Psoas muscle (tissue), 8 donors: Measurements from ENCODE around the gene F12. TPM values are rescaled to one million over a fixed set of nuclear protein-coding genes. Genes with fewer than 3 reads are reported as not detected.

Experiments
- ATAC-seq, 4 donors: fragments of 200-7000 bp; cut with Tn5 transposase; one replicate each; pipeline ENCODE4 v1.9.1; 2020; ENCODE audit warnings: moderate library complexity in 3 of 4, mild to moderate bottlenecking in 2 of 4
- DNase-seq, 2 donors: peaks; one replicate each; pipeline ENCODE4 v3.0.0-alpha.2; 2020
- H3K27ac ChIP-seq: fragments of 200-600 bp; one replicate; pipeline ENCODE4 v1.8.0; 2022
- H3K27me3 ChIP-seq, 3 donors: fragments of 200-600 bp in 1 of 3; one replicate each; pipeline versions ENCODE4 v1.6.1 to v1.8.0; 2013 to 2022; ENCODE audit warnings: low read length in 2 of 3, mild to moderate bottlenecking in 2 of 3, moderate library complexity in 1 of 3; ENCODE audit not compliant: insufficient read depth in 3 of 3
- H3K36me3 ChIP-seq, 2 donors: fragments of 200-600 bp in 1 of 2; one replicate each; pipeline versions ENCODE4 v1.6.1 to v1.8.0; 2013 to 2022; ENCODE audit warnings: low read depth in 1 of 2, mild to moderate bottlenecking in 1 of 2, moderate library complexity in 1 of 2; ENCODE audit not compliant: insufficient read depth in 1 of 2
- H3K4me1 ChIP-seq: fragments of 200-600 bp; one replicate; pipeline ENCODE4 v1.8.0; 2022
- H3K4me3 ChIP-seq: fragments of 200-600 bp; one replicate; pipeline ENCODE4 v1.8.0; 2022; ENCODE audit warnings: mild to moderate bottlenecking
- H3K9me3 ChIP-seq: fragments of 200-600 bp; one replicate; pipeline ENCODE4 v1.8.0; 2022
- WGBS, 3 donors: extraction: QIAGEN DNeasy Blood & Tissue Kit; methylation state at CpG; one replicate each; pipeline versions ENCODE4 v1.1.6 to v1.1.7; 2013; 5-methylcytosine and 5-hydroxymethylcytosine counted together
- intact Hi-C, 2 donors: fragments of 100-400 bp; cut with DNase I; formaldehyde crosslinking; loops; one replicate each; pipeline versions ENCODE4 v1.11.0 to v1.14.2; 2022
- long read RNA-seq, 2 donors: library from polyadenylated mRNA; unstranded; transcript quantifications; one replicate each; pipeline ENCODE4 v2.0.0, GENCODE V29; 2021
- polyA plus RNA-seq, 3 donors: library from polyadenylated mRNA; stranded (reverse); fragments of 200-250 nt; gene quantifications; one replicate each; pipeline ENCODE4 v1.2.3, GENCODE V29; 2013
- total RNA-seq, 4 donors: library from RNA; stranded (reverse); fragmentation: NEBNext Ultra II Directional in 2 of 4; extraction: Animal tissue kit (Norgen Biotek cat#: 25700) in 2 of 4; gene quantifications; one replicate each; pipeline versions ENCODE4 v1.2.1 to v1.2.4, GENCODE V29; 2021 to 2023
- TF ChIP-seq, protein P1 (sequence below): fragments of 200-600 bp; IDR thresholded peaks from one replicate; pipeline ENCODE4 v1.8.0; 2022; ENCODE audit warnings: antibody characterized with exemption
- donor health status: healthy with polysubstance abuse.
- donor health status: DM: no; HTN: no; CAD: no; lungs with moderate emphysema.
- donor health status: Bipolar disorder and iron deficiency.
- donor health status: healthy.
- donor health status: DM: yes; HTN: yes; CAD: no.
- donor health status: DM: no; HTN: no; CAD: no.
- donor health status: DM: no; HTN: no; CAD: no.
- donor health status: DM: yes; HTN: yes; CAD: no.

The F12 gene
- under 1 TPM in 1 of 4 donors, not detected in 3; 0.40 TPM for total RNA-seq
- polyA plus RNA-seq, result under 1 TPM; 0.06 to 0.81 (median 0.09) TPM
- long read RNA-seq, donor 1, result 0 reads
- long read RNA-seq, donor 2, result 0 reads

DNA sequence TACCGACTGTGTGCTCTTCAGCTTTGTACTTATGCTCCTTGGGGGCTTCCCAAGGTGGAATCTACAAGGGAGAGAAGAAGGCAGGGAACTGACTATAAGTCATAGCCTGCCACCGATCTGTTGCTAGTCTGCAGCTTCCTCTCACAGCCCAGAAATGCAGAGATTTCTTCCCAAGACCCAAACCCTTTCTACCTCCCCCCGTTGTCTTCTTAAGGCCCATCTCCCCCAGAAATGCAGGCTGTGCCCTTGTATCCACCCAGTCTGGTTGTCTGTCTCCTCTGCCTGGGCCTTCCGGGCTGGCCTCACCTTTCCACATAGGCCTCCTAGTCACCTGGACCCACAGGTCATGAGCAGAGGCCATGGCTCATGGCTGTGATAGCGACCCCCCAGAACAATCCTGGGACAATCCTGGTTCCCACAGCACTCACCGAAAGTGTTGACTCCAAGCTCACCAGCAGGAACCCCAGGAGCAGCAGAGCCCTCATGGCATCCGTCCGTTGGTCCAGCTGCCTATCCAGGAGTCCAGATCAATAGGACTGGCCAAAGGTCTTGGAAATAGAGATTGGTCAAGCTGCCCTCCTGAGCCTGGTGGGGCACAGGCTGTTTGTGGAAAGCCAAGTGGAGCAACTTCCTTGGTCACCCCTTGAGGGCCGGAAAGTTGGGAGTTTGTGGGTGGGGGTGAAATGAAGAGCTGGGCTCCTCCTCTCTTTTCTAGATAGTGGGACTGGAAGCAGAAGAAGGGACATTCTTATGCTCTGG is at the start of gene F12:
Gene F12, minus strand, starts transcription at position 522 of the 759 bp plus-strand sequence. Its CDS starts 37 bp downstream, at position 485.
- 87 to 88% (median 88%) methylated on average over 9 of the region's 9 CpGs for WGBS, 3 donors
- DNase-seq, result no peak
- TF ChIP-seq, protein P1, sequence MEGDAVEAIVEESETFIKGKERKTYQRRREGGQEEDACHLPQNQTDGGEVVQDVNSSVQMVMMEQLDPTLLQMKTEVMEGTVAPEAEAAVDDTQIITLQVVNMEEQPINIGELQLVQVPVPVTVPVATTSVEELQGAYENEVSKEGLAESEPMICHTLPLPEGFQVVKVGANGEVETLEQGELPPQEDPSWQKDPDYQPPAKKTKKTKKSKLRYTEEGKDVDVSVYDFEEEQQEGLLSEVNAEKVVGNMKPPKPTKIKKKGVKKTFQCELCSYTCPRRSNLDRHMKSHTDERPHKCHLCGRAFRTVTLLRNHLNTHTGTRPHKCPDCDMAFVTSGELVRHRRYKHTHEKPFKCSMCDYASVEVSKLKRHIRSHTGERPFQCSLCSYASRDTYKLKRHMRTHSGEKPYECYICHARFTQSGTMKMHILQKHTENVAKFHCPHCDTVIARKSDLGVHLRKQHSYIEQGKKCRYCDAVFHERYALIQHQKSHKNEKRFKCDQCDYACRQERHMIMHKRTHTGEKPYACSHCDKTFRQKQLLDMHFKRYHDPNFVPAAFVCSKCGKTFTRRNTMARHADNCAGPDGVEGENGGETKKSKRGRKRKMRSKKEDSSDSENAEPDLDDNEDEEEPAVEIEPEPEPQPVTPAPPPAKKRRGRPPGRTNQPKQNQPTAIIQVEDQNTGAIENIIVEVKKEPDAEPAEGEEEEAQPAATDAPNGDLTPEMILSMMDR, result no peak
- intact Hi-C loops, result loop anchor here in 1 of 2 donors (5.0 kb wide), 1 partner anchor 93 kb away; no protein-coding TSS in a partner anchor
- Histone ChIP-seq H3K27ac (no peak within 1 kb of the TSS), H3K27me3 (peaks cover 0 to 8% (median 1%) of the 10 kb centered on the region in 3 donors), H3K9me3 (no peaks in the 10 kb centered on the region), H3K4me1 (peaks cover 4% of the 10 kb centered on the region), H3K4me3 (no peak within 1 kb of the TSS), H3K36me3 (no peaks in the 10 kb centered on the region)
- no peak for ATAC-seq

DNA sequence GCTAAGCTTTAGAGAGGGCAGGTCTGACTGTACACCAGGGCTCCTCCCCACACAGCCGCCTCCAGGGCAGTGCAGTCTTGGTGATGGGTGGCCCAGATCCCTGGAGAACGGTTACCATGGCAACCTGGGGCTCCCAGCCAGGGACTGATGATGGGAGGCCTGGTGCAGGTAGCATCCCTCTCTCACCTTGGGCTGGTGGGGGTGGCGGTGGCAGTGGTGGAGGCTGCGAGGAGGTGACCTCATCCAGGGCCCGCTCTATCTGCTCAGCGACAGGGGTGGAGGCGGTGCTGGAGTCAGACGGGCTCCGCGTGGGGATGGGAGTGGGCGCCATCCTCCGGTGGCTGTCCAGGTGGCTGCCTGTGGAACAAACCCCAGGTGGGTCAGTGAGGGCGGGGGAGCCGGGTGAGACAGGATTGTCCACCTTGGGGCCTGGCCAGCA is 49.6 kb upstream of the F12 start:
- 87 to 92% (median 87%) methylated on average over 14 of the region's 14 CpGs for WGBS, 3 donors
- ATAC-seq, result no peak
- peaks cover 15% of the 10 kb centered on the region for H3K4me1 ChIP-seq
- no peak overlapping the region for H3K27ac ChIP-seq
- no peaks in the 10 kb centered on the region for H3K27me3 ChIP-seq
- peaks cover 0 to 4% of the 10 kb centered on the region in 2 donors for H3K36me3 ChIP-seq
- intact Hi-C loops, result loop anchor here in 1 of 2 donors (10.0 kb wide), 1 partner anchor 144 kb away; the partner anchor contains the start of gene MXD3
- TF ChIP-seq, protein P1, result no peak
- H3K9me3 ChIP-seq, result no peaks in the 10 kb centered on the region
- DNase-seq, result peak in 1 of 2 donors; percentile 53
- no peak overlapping the region for H3K4me3 ChIP-seq

DNA sequence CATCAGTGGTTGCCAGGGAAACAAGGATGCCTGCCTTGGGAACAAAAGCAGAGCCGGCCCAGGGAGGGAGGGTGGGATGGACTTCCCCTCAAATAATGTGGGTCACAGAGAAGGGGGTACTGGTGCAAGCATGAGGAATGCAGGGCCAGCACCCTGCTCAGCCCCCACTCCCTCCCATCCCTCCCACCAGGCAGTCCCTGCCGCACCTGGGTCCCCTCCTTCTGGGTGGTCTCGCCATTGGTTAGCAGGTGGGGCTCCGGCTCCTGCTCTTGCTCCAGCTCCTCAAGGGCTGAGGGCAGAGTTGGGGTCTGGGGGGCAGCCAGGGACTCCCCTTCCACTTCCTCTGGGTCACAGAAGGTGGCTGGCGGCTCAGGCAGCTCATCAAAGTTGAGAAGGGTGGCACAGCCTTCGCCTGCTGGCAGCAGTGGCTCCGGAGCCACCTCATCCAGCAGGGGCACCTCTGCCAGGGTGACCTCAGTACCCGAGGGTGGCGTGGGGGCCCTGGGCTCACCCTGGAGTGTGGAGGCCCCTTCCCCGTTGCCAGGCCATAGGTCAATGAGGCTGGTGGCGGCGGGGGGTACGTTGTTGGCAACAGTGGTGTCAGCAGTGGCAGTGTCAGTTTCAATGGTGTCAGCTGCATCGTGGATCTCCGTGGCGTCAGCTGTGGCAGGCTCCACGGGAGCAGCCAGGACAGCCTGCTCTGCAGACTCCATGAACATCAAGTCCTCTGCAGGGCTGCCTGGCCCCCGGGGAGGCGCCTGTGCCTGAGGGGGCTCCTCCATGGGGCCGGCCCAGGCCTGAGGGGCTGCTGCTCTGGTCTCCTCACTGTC is 48.7 kb upstream of the F12 start:
- H3K27me3 ChIP-seq, result peaks cover 0 to 4% (median 0%) of the 10 kb centered on the region in 3 donors
- H3K36me3 ChIP-seq, result peaks cover 0 to 4% of the 10 kb centered on the region in 2 donors
- no peaks in the 10 kb centered on the region for H3K9me3 ChIP-seq
- ATAC-seq, result no peak
- intact Hi-C loops, result loop anchor here (2.0 to 10.0 kb wide), 2 partner anchors 141 to 143 kb away; partner anchors contain the start of gene MXD3 (in 1 of the 2)
- no peak overlapping the region for H3K4me3 ChIP-seq
- peak in 1 of 2 donors; percentile 62 for DNase-seq
- peaks cover 15% of the 10 kb centered on the region for H3K4me1 ChIP-seq
- no peak overlapping the region for H3K27ac ChIP-seq
- TF ChIP-seq, protein P1, result no peak
- 75 to 79% (median 78%) methylated on average over 17 to 20 of the region's 20 CpGs for WGBS, 3 donors

DNA sequence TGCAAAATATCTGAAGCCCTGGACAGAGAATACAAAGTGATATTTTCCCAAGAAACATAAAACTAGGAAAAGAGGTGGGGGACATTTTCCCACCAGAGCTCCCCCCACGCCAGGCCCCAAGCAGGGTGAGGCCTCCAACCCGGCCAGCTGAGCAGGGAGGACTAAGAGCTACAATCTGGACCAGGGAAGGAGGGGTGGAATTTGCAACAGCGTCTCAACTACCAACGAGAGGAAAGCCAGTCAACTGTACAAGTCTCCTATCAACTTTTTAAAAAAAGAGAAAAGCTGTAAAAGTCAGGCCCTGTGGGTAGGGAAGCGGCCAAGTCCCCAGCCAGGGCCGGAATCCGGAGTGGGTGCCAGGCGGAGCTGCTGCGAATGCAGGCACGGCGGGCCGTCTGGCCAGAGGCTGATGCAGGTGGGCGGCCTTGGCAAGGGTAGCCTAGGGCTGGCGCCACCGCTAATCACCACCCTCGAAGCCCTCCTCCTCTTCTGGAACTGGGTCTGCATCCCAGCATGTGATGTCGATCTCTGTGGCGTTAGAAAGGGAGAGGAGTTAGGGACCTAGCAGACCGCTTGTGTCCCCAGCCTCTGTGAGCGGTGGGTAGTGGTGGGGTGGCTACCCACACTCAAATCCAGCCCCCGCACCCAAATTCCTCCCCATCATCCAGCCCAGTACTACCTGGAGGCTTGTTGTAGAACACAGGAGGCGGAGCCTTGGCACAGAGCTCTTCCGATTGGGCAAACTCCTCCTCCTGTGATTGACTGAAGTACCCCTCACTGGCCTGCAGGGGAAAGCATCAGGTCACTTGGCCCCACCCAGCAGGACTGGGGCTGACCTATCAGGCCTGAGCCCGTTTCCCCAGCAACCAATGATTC is 47.9 kb upstream of the F12 start:
- H3K36me3 ChIP-seq, result peaks cover 0 to 4% of the 10 kb centered on the region in 2 donors

More for the DNA sequence above, 47.9 kb upstream of the F12 start:
- H3K27me3 ChIP-seq, result peaks cover 0 to 11% (median 0%) of the 10 kb centered on the region in 3 donors
- peaks cover 15% of the 10 kb centered on the region for H3K4me1 ChIP-seq
- H3K4me3 ChIP-seq, result no peak overlapping the region
- ATAC-seq (peak; percentile 17 to 61 (median 58)), DNase-seq (peak; percentile 85 to 90)
- peak overlapping the region; percentile 9 for H3K27ac ChIP-seq
- 59 to 72% (median 60%) methylated on average over 24 of the region's 24 CpGs for WGBS, 3 donors
- TF ChIP-seq, protein P1, result peak; percentile 52
- intact Hi-C loops, result loop anchor here (2.0 to 10.0 kb wide), 2 partner anchors 140 to 142 kb away; partner anchors contain the start of gene MXD3 (in 1 of the 2)
- H3K9me3 ChIP-seq, result no peaks in the 10 kb centered on the region
